Activated T-helper 1 cell treated with anti-CD3 and anti-CD28 coated beads, Interleukin-12 subunit alpha, Interleukin-12 subunit beta, Interleukin-2, Interleukin-4 antibody, amounts not matched to agents 30 ng/mL and 10 ng/mL and 1 ng/mL, durations not matched to agents 14 hours and 24 hours and 36 hours (primary cell): ENCODE data around the gene AKNA. TPM values are rescaled to one million over a fixed set of nuclear protein-coding genes. Genes with fewer than 3 reads are reported as not detected.
"Not testable (repeated sequence)": the region's sequence is repeated elsewhere in the genome, so short reads cannot be mapped to it uniquely, and the experiment has no call there.

Source experiments
- DNase-seq: peaks from one replicate; pipeline ENCODE4 v3.0.0; 2021; ENCODE audit warnings: low spot score
- H3K27ac Mint-ChIP-seq: one replicate; pipeline ENCODE4 v1.8.0; 2021; ENCODE audit warnings: mild to moderate bottlenecking, mixed read lengths
- H3K27me3 Mint-ChIP-seq: one replicate; pipeline ENCODE4 v1.8.0; 2022; ENCODE audit warnings: mild to moderate bottlenecking, moderate library complexity, mixed read lengths; ENCODE audit not compliant: insufficient read depth
- H3K36me3 Mint-ChIP-seq: one replicate; pipeline ENCODE4 v1.8.0; 2021; ENCODE audit warnings: low read depth, mixed read lengths
- H3K4me1 Mint-ChIP-seq: one replicate; pipeline ENCODE4 v1.8.0; 2021; ENCODE audit warnings: low read depth, mixed read lengths
- H3K4me3 Mint-ChIP-seq: one replicate; pipeline ENCODE4 v1.8.0; 2021; ENCODE audit warnings: mild to moderate bottlenecking, moderate library complexity, mixed read lengths
- H3K9me3 Mint-ChIP-seq: one replicate; pipeline ENCODE4 v1.8.0; 2021; ENCODE audit warnings: mixed read lengths
- intact Hi-C: fragments of 100-400 bp; cut with micrococcal nuclease; formaldehyde crosslinking; loops from one replicate; pipeline ENCODE4 v1.15.1; 2024
- total RNA-seq: library from RNA; stranded (reverse); gene quantifications from 2 replicates; pipeline ENCODE4 v1.2.3, GENCODE V29; 2022

Gene AKNA
- total RNA-seq, 1 donor from 2014 or later: 178 TPM

DNA sequence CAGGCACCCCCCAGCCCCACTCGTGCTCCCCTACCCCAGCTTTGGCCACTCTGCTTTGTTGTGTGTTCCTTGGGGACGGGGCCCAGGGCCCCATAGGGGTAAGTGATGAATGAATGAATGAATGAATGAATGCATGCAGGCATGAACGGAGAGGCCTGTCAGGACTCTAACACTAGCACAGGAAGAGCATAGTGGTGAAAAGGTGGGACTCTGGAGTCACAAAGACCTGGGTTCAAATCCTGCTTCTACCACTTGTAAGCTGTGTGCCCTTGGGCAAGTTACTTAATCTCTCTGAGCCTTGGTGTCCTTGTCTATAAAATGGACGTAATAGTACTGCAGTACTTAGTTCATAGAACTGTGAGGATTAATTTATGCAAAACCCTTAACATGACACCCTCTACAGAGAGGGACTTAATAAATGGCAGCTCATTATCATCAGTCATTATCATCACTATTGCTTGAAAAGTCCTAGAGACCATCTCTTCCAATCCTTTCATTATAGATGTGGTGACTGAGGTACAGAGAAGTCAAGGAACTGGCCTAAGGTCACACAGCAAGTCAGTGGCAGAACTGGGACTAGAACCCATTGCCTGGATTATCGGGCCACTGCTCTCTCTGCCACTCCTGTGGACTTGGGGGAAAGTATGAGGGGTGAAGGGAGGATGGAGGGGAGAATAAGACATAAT is 44.9 kb downstream of the AKNA start:
- Mint-ChIP-seq H3K4me3 (no peak overlapping the region), H3K27me3 (no peaks in the 10 kb centered on the region), H3K27ac (peak overlapping the region; percentile 40), H3K4me1 (peaks cover 11% of the 10 kb centered on the region), H3K36me3 (peaks cover 76% of the 10 kb centered on the region), H3K9me3 (no peaks in the 10 kb centered on the region)
- intact Hi-C loops: no loop called here
- no peak for DNase-seq

DNA sequence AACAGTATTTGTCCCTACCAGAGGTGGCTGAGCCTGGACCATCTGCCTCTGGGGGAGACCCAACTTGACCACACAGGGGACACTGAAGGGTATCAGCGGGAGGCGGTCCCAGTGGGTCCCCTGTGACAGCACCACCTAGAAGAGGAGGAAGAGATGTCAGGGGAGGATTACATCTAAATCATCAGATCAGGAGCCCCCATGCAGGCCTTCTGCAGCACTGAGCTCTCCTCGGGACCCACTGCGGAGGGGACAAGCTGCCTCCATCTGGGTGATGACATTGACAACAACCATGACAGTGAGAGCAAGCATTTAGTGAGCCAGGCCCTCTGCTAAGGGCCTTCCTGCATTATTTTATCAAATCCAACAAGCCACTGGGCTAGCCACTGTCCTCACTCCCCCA is 45.8 kb downstream of the AKNA start:
- no peak for DNase-seq
- Mint-ChIP-seq H3K4me1 (peaks cover 11% of the 10 kb centered on the region), H3K4me3 (no peak overlapping the region), H3K27me3 (no peaks in the 10 kb centered on the region), H3K27ac (no peak overlapping the region), H3K36me3 (peaks cover 75% of the 10 kb centered on the region), H3K9me3 (no peaks in the 10 kb centered on the region)
- intact Hi-C loops: no loop called here

DNA sequence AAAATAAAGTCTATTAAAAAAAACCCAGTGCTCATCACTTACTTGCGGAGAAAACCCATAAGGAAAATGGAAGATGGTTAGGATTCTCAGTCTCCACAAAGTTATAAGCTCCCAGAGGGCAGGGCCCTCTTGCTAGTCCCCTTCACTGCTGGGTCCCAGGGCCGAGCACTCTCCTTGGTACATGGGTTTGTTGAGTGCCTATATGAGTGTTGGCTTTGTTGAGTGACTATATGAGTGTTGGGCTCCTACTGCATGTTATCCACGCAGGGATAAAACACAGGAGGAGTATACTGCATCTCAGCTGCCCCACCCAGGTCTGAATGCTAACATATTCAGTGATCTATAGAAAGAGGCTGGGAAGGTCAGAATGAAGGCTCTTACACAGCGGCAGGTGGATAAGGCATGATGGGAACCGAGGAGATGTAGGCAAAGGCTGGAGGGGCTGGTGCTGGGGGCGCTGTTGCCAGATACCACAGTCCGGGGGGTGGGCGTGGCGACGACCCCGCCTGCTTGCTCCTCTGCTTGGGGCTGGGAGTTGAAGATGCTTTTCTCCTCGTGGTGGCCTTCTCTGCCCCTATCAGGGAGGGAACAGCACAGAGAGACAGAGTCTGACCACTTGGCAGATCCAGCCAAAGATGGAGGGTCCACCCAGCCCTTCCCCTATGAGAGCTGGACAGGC is 46.5 kb downstream of the AKNA start:
- Mint-ChIP-seq H3K36me3 (peaks cover 74% of the 10 kb centered on the region), H3K4me1 (peaks cover 6% of the 10 kb centered on the region), H3K27ac (peak overlapping the region; percentile 75), H3K4me3 (no peak overlapping the region), H3K27me3 (no peaks in the 10 kb centered on the region), H3K9me3 (no peaks in the 10 kb centered on the region)
- intact Hi-C loops: no loop called here
- no peak for DNase-seq

DNA sequence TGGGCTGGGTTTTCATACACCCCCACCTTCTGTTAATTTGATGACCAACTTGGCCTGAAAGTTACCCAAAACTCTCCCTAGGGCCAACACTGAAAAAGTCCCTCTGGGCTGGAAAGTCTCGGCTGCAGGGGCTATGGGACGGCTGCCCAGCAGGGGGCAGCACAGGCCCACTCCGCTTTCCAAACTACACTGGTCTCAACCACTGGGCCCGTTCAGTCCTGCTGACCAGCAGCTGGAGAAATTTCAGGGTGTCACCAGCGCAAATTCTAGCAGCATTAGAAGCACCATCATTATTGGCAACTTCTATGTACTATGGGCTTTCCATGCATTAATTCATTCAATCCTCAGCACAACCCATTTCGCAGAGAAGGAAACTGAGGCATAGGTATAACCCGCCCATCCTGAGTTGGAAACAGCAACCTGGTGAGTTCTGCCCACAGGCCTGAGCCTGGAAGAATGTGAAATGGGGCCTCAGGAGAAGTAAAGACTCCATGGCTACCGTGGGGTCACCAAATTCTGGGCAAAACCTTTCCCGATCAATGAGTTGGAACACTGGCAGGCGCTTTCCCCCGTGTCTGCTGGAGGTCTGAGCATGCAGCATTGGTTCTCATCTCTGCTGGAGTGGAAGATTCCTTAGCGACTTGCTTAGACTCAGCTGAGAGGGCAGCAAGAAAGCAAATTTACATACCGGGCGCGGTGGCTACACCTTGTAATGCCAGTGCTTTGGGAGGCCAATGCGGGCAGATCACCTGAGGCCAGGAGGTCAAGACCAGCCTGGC is 48.5 kb downstream of the AKNA start:
- DNase-seq: no peak
- intact Hi-C loops: loop anchor here (1.0 to 2.0 kb wide), 5 partner anchors 10 to 314 kb away; no protein-coding TSS in a partner anchor
- peaks cover 68% of the 10 kb centered on the region for H3K36me3 Mint-ChIP-seq
- peaks cover 4% of the 10 kb centered on the region for H3K9me3 Mint-ChIP-seq
- peaks cover 5% of the 10 kb centered on the region for H3K4me1 Mint-ChIP-seq
- H3K27ac Mint-ChIP-seq: peak overlapping the region; percentile 48
- H3K4me3 Mint-ChIP-seq: no peak overlapping the region
- H3K27me3 Mint-ChIP-seq: no peaks in the 10 kb centered on the region

DNA sequence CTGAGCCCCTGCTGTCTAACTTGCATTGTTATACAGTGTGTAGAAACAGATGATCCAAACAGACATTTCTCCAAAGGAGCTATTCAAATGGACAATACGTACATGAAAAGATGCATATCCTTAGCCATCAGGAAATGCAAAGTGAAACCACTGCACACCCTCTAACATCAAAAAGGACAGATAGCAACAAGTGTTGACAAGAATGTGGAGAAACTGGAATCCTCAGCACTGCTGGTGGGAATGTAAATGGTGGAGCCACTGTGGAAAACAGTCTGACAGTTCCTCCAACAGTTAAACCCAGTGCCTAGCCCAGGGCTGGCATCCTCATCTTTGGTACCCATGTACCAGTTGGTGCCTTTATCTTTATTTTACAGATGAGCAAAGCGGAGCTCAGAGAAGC is 49.6 kb downstream of the AKNA start:
- no peak overlapping the region for H3K4me3 Mint-ChIP-seq
- no peaks in the 10 kb centered on the region for H3K27me3 Mint-ChIP-seq
- DNase-seq: no peak
- peaks cover 4% of the 10 kb centered on the region for H3K9me3 Mint-ChIP-seq
- H3K27ac Mint-ChIP-seq: no peak overlapping the region
- H3K4me1 Mint-ChIP-seq: peaks cover 5% of the 10 kb centered on the region
- intact Hi-C loops: loop anchor here (2.0 kb wide), 1 partner anchor 59 kb away; no protein-coding TSS in a partner anchor
- H3K36me3 Mint-ChIP-seq: peaks cover 59% of the 10 kb centered on the region

DNA sequence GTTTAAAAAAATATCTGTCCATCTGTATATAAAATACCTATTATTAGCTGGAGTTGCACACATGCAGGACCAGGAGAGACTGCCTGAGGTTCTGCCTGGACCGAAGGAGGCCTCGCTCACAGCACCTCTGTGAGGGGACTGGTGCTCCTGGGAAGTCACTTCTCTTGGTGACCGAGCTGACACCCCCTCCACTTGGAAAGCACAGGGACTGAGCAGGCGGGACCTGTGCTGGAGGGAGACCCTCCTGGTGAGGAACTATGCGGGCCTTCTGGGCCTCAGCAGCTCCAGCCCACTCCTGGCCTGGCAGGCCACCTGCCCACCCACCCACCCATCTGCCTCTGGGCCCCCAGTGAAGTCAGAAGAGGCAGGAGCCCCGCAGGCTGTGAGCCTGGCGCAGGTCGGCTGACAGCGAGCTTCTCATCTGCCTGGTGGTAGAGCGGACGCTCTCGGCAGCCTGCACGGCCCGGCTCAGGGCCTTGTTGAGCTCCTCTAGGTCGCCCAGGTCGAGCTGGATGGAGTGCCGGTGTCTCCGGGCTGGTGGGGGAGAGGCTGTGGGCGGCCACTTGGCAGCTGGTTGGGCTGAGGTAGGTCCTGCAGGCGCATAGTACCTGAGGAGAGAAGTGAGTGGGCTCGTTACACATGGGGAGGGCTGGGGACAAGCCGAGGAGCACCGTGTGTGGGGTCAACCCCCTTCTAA is 50.9 kb downstream of the AKNA start:
- Mint-ChIP-seq H3K27ac (no peak overlapping the region), H3K4me3 (no peak overlapping the region), H3K27me3 (no peaks in the 10 kb centered on the region), H3K36me3 (peaks cover 55% of the 10 kb centered on the region), H3K4me1 (peaks cover 5% of the 10 kb centered on the region), H3K9me3 (peaks cover 4% of the 10 kb centered on the region)
- DNase-seq: no peak
- intact Hi-C loops: no loop called here

DNA sequence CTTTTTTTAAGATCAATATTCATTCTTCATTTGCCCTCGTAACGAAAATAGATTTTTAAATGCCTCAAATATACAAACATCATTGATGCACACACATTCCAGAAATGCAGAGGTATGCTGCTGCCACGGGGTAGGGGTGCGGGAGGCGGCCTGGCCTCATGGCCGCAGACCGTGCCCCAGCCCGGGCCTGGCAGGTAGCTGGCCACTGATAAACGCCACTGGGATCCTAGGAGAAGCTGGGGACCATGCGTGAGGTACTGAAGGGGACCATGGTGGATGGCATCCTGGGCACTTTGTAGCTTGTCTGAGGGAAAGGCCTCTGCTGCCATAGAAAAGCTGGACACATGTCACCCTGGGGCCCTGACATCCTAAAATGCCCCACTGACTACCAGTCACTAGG is 51.6 kb downstream of the AKNA start:
- Mint-ChIP-seq H3K36me3 (peaks cover 50% of the 10 kb centered on the region), H3K9me3 (peaks cover 4% of the 10 kb centered on the region), H3K27ac (no peak overlapping the region), H3K4me3 (no peak overlapping the region), H3K4me1 (peaks cover 5% of the 10 kb centered on the region), H3K27me3 (no peaks in the 10 kb centered on the region)
- intact Hi-C loops: no loop called here
- DNase-seq: no peak

DNA sequence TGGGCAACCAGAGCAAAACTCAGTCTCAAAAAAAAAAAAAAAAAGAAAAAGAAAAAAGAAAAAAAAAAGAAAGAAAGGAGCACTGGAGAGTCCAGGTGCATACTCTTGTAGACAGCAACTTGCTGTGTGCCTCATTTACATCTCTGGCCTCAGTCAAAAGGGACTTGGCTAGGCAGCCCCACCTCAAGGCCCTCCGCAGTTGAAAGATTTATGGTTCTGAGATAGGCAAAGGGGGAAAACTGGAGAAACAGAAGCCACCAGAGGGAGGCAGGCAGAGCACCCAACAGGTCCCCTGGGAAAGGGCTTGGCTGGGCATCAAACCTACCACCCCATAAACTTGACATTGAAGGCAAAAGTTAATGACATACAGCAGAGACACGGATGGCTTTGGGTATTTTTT is 52.0 kb downstream of the AKNA start:
- intact Hi-C loops: no loop called here
- Mint-ChIP-seq H3K36me3 (peaks cover 47% of the 10 kb centered on the region), H3K27ac (no peak overlapping the region), H3K27me3 (no peaks in the 10 kb centered on the region), H3K4me1 (peaks cover 5% of the 10 kb centered on the region), H3K9me3 (peaks cover 4% of the 10 kb centered on the region), H3K4me3 (no peak overlapping the region)
- DNase-seq: no peak

DNA sequence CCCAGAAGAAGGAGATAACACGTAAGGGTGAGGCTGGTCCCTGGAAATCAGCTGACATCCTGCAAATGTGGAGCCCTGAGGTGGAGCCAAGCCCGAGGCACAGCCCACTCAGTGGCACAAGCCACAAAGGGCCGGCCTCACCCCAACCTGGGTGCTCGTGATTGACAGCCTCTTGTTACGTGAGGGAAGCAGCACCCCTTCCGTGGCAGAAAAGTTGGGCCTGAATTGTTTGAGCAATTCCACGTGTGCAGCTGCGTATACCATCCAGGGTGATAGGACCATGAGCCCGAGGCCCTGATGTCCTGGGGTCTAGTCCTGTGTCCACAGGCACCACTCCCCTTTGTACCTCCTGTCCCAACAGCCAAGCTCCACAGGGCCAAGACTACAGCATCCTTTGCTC is 53.3 kb downstream of the AKNA start:
- H3K9me3 Mint-ChIP-seq: peaks cover 4% of the 10 kb centered on the region
- intact Hi-C loops: no loop called here
- no peak overlapping the region for H3K4me3 Mint-ChIP-seq
- peaks cover 39% of the 10 kb centered on the region for H3K36me3 Mint-ChIP-seq
- H3K27me3 Mint-ChIP-seq: no peaks in the 10 kb centered on the region
- no peak overlapping the region for H3K27ac Mint-ChIP-seq
- H3K4me1 Mint-ChIP-seq: peaks cover 5% of the 10 kb centered on the region
- no peak for DNase-seq

DNA sequence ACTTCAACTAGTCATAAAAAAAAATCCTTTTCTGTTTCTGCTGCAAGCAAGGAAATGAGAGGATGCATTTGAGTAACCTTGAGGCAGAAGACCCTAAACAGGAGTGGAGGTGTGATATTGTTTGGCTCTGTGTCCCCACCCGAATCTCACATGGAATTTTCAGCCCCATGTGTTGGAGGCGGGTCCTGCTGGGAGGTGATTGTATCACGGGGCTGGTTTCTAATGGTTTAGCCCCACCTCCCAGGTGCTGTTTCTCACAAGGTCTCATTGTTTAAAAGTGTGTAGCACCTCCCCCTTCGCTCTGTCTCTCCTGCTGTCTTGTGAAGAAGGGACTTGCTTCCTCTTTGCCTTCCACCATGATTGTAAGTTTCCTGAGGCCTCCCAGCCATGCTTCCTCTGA is 54.1 kb downstream of the AKNA start:
- not testable (repeated sequence) for H3K9me3 Mint-ChIP-seq, H3K4me1 Mint-ChIP-seq

DNA sequence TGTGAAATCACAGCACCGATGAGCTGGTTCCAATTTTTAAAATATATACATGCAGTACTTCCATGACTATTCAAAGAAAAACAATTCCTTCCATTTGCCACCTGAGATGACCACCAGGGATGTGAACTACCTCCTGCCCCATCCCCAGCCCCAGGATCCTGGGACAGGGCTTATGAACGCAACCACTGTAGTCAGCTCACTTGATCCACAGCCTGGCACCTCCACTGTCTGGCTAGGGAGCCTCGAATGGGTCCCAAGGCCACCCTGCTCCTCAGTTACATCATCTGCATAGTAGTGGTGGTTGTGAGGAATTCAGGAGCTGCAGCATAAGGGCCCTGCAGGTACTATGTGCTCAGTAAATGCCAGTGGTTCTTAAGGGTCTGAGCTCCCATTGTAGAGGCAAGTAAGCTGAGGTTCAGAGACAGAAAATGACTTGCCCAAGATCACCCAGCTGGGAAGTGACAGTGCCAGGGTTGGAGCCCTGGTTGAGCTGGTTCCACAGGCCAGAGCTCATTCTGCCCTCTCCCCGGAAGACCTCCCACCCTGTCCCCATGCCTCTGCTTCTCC is 55.2 kb downstream of the AKNA start:
- intact Hi-C loops, DNase-seq, H3K27me3 Mint-ChIP-seq, H3K9me3 Mint-ChIP-seq, H3K4me3 Mint-ChIP-seq, H3K27ac Mint-ChIP-seq, H3K4me1 Mint-ChIP-seq: not testable (repeated sequence)
- peaks cover 24% of the 10 kb centered on the region for H3K36me3 Mint-ChIP-seq

More for the DNA sequence above, 54.1 kb downstream of the AKNA start:
- intact Hi-C loops, H3K4me3 Mint-ChIP-seq, DNase-seq, H3K27me3 Mint-ChIP-seq, H3K27ac Mint-ChIP-seq: not testable (repeated sequence)
- peaks cover 31% of the 10 kb centered on the region for H3K36me3 Mint-ChIP-seq
